ENCODE data around the gene UBE2D1. TPM values are rescaled to one million over a fixed set of nuclear protein-coding genes. Genes with fewer than 3 reads are reported as not detected.
A peak's percentile ranks its signal among the peaks of the same experiment; 100 is the strongest.

The UBE2D1 gene
- total and polyA plus RNA-seq, 2 of the 13 experiments (the other 11 are each of a cell fraction or from before 2014, with no cell fraction given): 6.2 to 13.8 TPM

- TF ChIP-seq GABPB1 (CRISPR knock-in tag; IDR thresholded peaks at IDR 0.05) (peak; percentile 96), ZNF839 (CRISPR knock-in tag; IDR thresholded peaks at IDR 0.05; ENCODE audit: borderline replicate concordance) (peak; percentile 26; the same call in 1 of the 2 replicates), ZBTB4 (CRISPR knock-in tag; IDR thresholded peaks at IDR 0.05; ENCODE audit: borderline replicate concordance) (no peak), PRDM4 (CRISPR knock-in tag; IDR thresholded peaks at IDR 0.05; ENCODE audit: borderline replicate concordance) (no peak), CHCHD3 (CRISPR knock-in tag; IDR thresholded peaks at IDR 0.05) (no peak), PRPF4 (IDR thresholded peaks at IDR 0.05; ENCODE audit: low read depth, low read length, poor library complexity, severe bottlenecking) (no peak), SP140L (CRISPR knock-in tag; IDR thresholded peaks at IDR 0.05; ENCODE audit: borderline replicate concordance) (0 out of 2 replicates have a peak, but pooled peaks have one; percentile 72), MYNN (CRISPR knock-in tag; IDR thresholded peaks at IDR 0.05; ENCODE audit: low read depth) (0 out of 2 replicates have a peak, but pooled peaks have one; percentile 53), ZNF782 (CRISPR knock-in tag; IDR thresholded peaks at IDR 0.05; ENCODE audit: borderline replicate concordance) (peak; percentile 30; the same call in 1 of the 2 replicates), CCDC6 (CRISPR knock-in tag; IDR thresholded peaks at IDR 0.05) (0 out of 2 replicates have a peak, but pooled peaks have one; percentile 17), MAX (IDR thresholded peaks at IDR 0.05) (peak; percentile 95), NFRKB (IDR thresholded peaks at IDR 0.05) (no peak), ZNF101 (CRISPR knock-in tag; IDR thresholded peaks at IDR 0.05; ENCODE audit: borderline replicate concordance, low read depth) (no peak), U2AF1 (optimal IDR thresholded peaks at IDR 0.05; ENCODE audit: low read depth, low read length) (no peak), FOXA1 (IDR thresholded peaks at IDR 0.05) (no peak), FOXA1 (CRISPR knock-in tag; IDR thresholded peaks at IDR 0.05) (no peak), ZBTB37 (CRISPR knock-in tag; IDR thresholded peaks at IDR 0.05) (peak; percentile 62; the same call in 1 of the 2 replicates), CTCF (CRISPR knock-in tag; IDR thresholded peaks at IDR 0.05) (peak; percentile 91), ZKSCAN1 (IDR thresholded peaks at IDR 0.05; ENCODE audit: low read length) (no peak), EED (CRISPR knock-in tag; IDR thresholded peaks at IDR 0.05) (no peak), NBN (conservative IDR thresholded peaks at IDR 0.05) (no peak)
Measured at GRCh38 chr10:58384999-58385783, 50.4 kb downstream of the UBE2D1 start, which contains the start of gene TFAM (continued).

All from HepG2 (cell line).